Transverse colon (tissue), 4 donors: ENCODE results near the gene SERPINH1.

Experiments
- POLR2A ChIP-seq: fragments of 450-650 bp; IDR thresholded peaks from one replicate; pipeline ENCODE4 v1.6.1; 2016; ENCODE audit warnings: antibody characterized with exemption, mild to moderate bottlenecking, moderate library complexity
- POLR2AphosphoS5 ChIP-seq, 3 donors: sonication (generic); formaldehyde crosslinking; IDR thresholded peaks; one replicate each; pipeline ENCODE4 v1.6.1; 2016; ENCODE audit warnings: antibody characterized with exemption in 3 of 3
- TF ChIP-seq, protein P1 (sequence below), 5 experiments: fragments of 200-600 bp in 3 of 5; fragments of 450-650 bp in 2 of 5; sonication (generic) in 3 of 5; IDR thresholded peaks; 1 replicate in 2 of 5; 2 replicates in 3 of 5; pipeline ENCODE4 v1.5.1; 2016 to 2017; ENCODE audit warnings: antibody characterized with exemption in 5 of 5, inconsistent platforms in 3 of 5, mild to moderate bottlenecking in 2 of 5, moderate library complexity in 1 of 5

DNA sequence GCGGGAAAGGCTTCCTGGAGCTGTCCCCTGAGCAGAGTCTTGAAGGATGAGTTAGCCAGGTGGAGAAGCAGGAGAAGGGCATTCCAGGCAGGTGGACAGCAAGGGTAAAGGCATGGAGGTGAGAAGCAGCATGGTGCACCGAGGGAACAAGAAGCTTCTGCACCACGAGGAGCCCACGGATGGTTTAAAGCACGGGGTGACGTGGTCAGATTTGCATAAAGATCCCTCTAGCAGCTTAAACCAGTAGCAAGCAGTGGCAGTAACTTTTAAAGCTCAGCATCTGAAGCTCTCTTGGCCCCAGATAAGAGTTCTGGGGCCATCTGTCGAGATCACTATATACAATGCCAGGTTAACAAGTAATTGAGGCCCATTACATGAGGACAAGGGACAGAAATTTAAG is 36.8 kb downstream of the SERPINH1 start:
- TF ChIP-seq, protein P1, sequence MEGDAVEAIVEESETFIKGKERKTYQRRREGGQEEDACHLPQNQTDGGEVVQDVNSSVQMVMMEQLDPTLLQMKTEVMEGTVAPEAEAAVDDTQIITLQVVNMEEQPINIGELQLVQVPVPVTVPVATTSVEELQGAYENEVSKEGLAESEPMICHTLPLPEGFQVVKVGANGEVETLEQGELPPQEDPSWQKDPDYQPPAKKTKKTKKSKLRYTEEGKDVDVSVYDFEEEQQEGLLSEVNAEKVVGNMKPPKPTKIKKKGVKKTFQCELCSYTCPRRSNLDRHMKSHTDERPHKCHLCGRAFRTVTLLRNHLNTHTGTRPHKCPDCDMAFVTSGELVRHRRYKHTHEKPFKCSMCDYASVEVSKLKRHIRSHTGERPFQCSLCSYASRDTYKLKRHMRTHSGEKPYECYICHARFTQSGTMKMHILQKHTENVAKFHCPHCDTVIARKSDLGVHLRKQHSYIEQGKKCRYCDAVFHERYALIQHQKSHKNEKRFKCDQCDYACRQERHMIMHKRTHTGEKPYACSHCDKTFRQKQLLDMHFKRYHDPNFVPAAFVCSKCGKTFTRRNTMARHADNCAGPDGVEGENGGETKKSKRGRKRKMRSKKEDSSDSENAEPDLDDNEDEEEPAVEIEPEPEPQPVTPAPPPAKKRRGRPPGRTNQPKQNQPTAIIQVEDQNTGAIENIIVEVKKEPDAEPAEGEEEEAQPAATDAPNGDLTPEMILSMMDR (IDR thresholded peaks at IDR 0.05): no peak
- no peak for TF ChIP-seq POLR2A
- no peak for TF ChIP-seq POLR2AphosphoS5 (IDR thresholded peaks at IDR 0.05)
